ENCODE results near the gene GALNT16.

DNA sequence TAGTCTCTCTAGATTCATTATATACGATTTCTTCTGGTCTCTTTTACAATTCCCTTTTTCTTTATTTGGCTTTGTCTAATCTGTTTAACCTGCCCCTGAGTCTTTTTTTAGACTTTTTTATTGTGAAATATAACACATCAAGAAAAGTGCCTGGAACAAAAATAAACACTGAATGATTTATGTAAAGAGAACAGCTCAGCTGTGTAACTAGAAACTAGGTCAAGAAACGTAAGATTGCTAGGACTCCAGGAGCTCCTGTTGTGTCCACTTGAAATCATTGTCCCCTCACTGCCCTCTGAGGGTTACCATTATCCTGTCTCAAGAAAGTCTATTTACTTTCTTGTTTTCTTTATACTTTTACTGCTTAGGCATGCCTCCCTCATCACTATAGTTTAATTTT is 45.6 kb upstream of the GALNT16 start:
- TF ChIP-seq, protein P1, sequence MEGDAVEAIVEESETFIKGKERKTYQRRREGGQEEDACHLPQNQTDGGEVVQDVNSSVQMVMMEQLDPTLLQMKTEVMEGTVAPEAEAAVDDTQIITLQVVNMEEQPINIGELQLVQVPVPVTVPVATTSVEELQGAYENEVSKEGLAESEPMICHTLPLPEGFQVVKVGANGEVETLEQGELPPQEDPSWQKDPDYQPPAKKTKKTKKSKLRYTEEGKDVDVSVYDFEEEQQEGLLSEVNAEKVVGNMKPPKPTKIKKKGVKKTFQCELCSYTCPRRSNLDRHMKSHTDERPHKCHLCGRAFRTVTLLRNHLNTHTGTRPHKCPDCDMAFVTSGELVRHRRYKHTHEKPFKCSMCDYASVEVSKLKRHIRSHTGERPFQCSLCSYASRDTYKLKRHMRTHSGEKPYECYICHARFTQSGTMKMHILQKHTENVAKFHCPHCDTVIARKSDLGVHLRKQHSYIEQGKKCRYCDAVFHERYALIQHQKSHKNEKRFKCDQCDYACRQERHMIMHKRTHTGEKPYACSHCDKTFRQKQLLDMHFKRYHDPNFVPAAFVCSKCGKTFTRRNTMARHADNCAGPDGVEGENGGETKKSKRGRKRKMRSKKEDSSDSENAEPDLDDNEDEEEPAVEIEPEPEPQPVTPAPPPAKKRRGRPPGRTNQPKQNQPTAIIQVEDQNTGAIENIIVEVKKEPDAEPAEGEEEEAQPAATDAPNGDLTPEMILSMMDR (IDR thresholded peaks at IDR 0.05): no peak
- TF ChIP-seq POLR2A (IDR thresholded peaks at IDR 0.05): no peak
